ENCODE measurements around the gene TWF2. TPM values are rescaled to one million over a fixed set of nuclear protein-coding genes. Genes with fewer than 3 reads are reported as not detected.
A peak's percentile ranks its signal among the peaks of the same experiment; 100 is the strongest.

TWF2 gene
- total and polyA plus RNA-seq, 2 of the 4 experiments (the other 2 are of a cell fraction), result 111 to 145 TPM

DNA sequence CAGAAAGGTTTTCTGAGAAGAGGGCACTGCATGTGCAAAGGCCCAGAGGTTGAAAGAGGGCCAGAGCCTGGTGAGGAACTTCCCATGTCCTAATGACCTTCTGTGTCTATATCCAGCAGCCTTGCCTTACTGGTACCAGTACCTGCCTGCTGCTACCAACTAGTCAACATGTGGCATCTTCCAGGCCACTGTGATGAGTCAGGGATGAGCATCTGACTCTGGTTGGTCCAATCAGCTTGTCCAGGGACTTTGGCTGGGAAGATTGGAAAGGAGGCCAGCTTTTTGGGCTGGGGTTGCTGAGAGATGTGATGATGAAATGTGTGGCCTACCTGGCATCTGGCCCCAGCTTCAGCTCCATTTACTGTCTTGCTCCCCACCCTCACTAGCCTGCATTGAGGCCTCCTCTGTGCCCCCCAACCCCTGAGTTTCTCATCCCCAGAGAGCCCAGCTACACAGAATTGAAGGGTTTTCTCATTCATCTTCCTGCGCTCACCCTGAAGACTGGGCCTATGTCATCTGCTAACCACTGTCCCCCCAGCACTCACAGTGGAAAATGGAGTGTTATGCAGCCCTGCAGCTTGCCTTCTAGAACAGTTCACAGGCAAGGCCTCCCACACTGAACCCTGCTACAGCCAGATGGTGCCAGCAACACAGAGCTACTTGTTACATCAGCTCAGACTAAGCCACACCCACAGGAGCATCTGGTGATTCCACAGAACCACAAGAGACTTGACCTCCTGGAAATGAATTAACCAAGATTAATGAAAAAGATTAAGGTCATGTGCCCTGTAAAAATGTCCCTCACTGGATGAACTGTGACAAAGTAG lies 1.3 kb upstream of the TWF2 start:
- H3K36me3 ChIP-seq (ENCODE audit: control insufficient read depth, insufficient read depth, low read length), result peaks cover 3% of the 10 kb centered on the region; the same call in 1 of the 2 replicates
- peaks cover 37% of the 10 kb centered on the region for H3K9me1 ChIP-seq (ENCODE audit: insufficient read depth, low read length)
- H2BK5ac ChIP-seq (ENCODE audit: low read depth, low read length, poor library complexity, severe bottlenecking), result peak overlapping the region; percentile 73
- peaks cover 21 to 73% of the 10 kb centered on the region in 2 experiments for H3K79me1 ChIP-seq (ENCODE audit: low read depth in 1 of 2, low read length in 2 of 2)
- H3K4me3 ChIP-seq (ENCODE audit: insufficient read depth, low read depth, low read length), result no peak overlapping the region
- ATAC-seq (ENCODE audit: low read depth) (peak; percentile 30), DNase-seq (peak; percentile 98)
- H2AK9ac ChIP-seq (replicated peaks; ENCODE audit: low read depth, low read length, poor library complexity), result peak overlapping the region; percentile 94
- peak overlapping the region; percentile 85 for H3K14ac ChIP-seq (replicated peaks; ENCODE audit: low read depth, low read length)
- peaks cover 35% of the 10 kb centered on the region for H3K4me1 ChIP-seq (ENCODE audit: control insufficient read depth, insufficient read depth, low read length)
- dilution Hi-C loops (cut with HindIII; ENCODE audit: low sequenced_read_pairs, unreplicated experiment) (no loop called here), intact Hi-C loops (cut with micrococcal nuclease) (no loop called here), in situ Hi-C loops (cut with MboI; ENCODE audit: low sequenced_read_pairs) (no loop called here)
- peak overlapping the region; percentile 83 for H4K91ac ChIP-seq (ENCODE audit: insufficient read depth, low read depth, low read length)
- H3K9ac ChIP-seq (ENCODE audit: low read depth, low read length), result peak overlapping the region; percentile 31
- H3K27me3 ChIP-seq (ENCODE audit: control insufficient read depth, insufficient read depth, low read length), result no peaks in the 10 kb centered on the region
- no peak overlapping the region; the same call in 1 of the 2 replicates for H3K56ac ChIP-seq (ENCODE audit: extremely low read depth, insufficient read depth, low read length)
- H2BK15ac ChIP-seq (ENCODE audit: low read depth, low read length), result peak overlapping the region; percentile 27; the same call in 1 of the 3 replicates
- peaks cover 20% of the 10 kb centered on the region for H4K20me1 ChIP-seq (ENCODE audit: insufficient read depth, low read length)
- H2AK5ac ChIP-seq (ENCODE audit: low read depth, low read length), result peak overlapping the region; percentile 99
- POLR2A ChIA-PET (ENCODE audit: unreplicated experiment), result no interaction called here
- H2AFZ ChIP-seq (replicated peaks; ENCODE audit: low read length, poor library complexity), result peak overlapping the region; percentile 74
- peak overlapping the region; percentile 79 for H2BK120ac ChIP-seq (ENCODE audit: low read depth, low read length)
- H2BK20ac ChIP-seq (ENCODE audit: low read depth, low read length), result peak overlapping the region; percentile 52
- peak overlapping the region; percentile 65; the same call in 1 of the 2 replicates for H3K23ac ChIP-seq (ENCODE audit: low read depth, low read length)
- H3K18ac ChIP-seq (ENCODE audit: low read depth, low read length), result peak overlapping the region; percentile 14; the same call in 1 of the 2 replicates
- peak overlapping the region; percentile 19; the same call in 1 of the 2 replicates for H4K5ac ChIP-seq (ENCODE audit: low read depth, low read length)
- H3K9me3 ChIP-seq (ENCODE audit: control insufficient read depth, insufficient read depth, low read length), result 0 out of 2 replicates have a peak, but pooled peaks cover 1% of the 10 kb centered on the region
- H3K4me2 ChIP-seq (ENCODE audit: low read depth, low read length), result peak overlapping the region; percentile 0; the same call in 1 of the 2 replicates
- CTCF ChIA-PET, result interaction anchor here (0.5 to 0.7 kb wide), 3 partner anchors 17 to 1046 kb away, joined by 3 read pairs; no protein-coding TSS in a partner anchor
- peak overlapping the region; percentile 97 for H3K4ac ChIP-seq (ENCODE audit: low read depth, low read length)
- BruUV-seq (replicated peaks), result no TSS peak
- H3K27ac ChIP-seq (ENCODE audit: insufficient read depth, low read length), result peak overlapping the region; percentile 79
- WGBS, 2 experiments (ENCODE audit: extremely low coverage in 2 of 2, insufficient read length in 1 of 2), result 100% methylated on average over 1 of the region's 1 CpG; no CpG with 5 or more reads in 1 of the 2 experiments
- H4K8ac ChIP-seq (ENCODE audit: low read depth in 2 of 2, low read length in 2 of 2), result peak overlapping the region; percentile 47 to 81; a peak in 3 of 4 replicates
- TF ChIP-seq POLR2A (IDR thresholded peaks at IDR 0.05; ENCODE audit: low read depth, low read length) (no peak), CHD1 (IDR thresholded peaks at IDR 0.05; ENCODE audit: low read depth, low read length) (no peak), MXI1 (IDR thresholded peaks at IDR 0.05; ENCODE audit: borderline replicate concordance, low read depth, low read length) (0 out of 2 replicates have a peak, but pooled peaks have one; percentile 19), FOS (IDR thresholded peaks at IDR 0.05; ENCODE audit: low read depth, low read length) (peak; percentile 45; the same call in 1 of the 2 replicates), NFE2L2 (IDR thresholded peaks at IDR 0.05; ENCODE audit: low read depth, low read length) (no peak), MAZ (IDR thresholded peaks at IDR 0.05; ENCODE audit: borderline replicate concordance, low read depth, low read length) (no peak), SMC3 (IDR thresholded peaks at IDR 0.05; ENCODE audit: low read depth, low read length) (no peak), BHLHE40 (IDR thresholded peaks at IDR 0.05; ENCODE audit: low read depth, low read length) (peak; percentile 31; the same call in 1 of the 2 replicates), MAFK (IDR thresholded peaks at IDR 0.05; ENCODE audit: low read depth, low read length) (no peak; the same call in 1 of the 2 replicates), CEBPB (IDR thresholded peaks at IDR 0.05; ENCODE audit: low read depth, low read length) (peak; percentile 69), RAD21 (IDR thresholded peaks at IDR 0.05; ENCODE audit: low read length) (no peak)
- TF ChIP-seq, protein P1, sequence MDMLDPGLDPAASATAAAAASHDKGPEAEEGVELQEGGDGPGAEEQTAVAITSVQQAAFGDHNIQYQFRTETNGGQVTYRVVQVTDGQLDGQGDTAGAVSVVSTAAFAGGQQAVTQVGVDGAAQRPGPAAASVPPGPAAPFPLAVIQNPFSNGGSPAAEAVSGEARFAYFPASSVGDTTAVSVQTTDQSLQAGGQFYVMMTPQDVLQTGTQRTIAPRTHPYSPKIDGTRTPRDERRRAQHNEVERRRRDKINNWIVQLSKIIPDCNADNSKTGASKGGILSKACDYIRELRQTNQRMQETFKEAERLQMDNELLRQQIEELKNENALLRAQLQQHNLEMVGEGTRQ (IDR thresholded peaks at IDR 0.05; ENCODE audit: low read depth, low read length), result peak; percentile 83
- TF ChIP-seq, protein P2, sequence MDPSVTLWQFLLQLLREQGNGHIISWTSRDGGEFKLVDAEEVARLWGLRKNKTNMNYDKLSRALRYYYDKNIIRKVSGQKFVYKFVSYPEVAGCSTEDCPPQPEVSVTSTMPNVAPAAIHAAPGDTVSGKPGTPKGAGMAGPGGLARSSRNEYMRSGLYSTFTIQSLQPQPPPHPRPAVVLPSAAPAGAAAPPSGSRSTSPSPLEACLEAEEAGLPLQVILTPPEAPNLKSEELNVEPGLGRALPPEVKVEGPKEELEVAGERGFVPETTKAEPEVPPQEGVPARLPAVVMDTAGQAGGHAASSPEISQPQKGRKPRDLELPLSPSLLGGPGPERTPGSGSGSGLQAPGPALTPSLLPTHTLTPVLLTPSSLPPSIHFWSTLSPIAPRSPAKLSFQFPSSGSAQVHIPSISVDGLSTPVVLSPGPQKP (IDR thresholded peaks at IDR 0.05; ENCODE audit: borderline replicate concordance, low read depth, low read length), result no peak
